Suppressor macrophage (primary cell): Measurements from ENCODE around the gene TXNRD3.

Source experiments
- DNase-seq, 4 experiments: peaks; one replicate each; pipeline ENCODE4 v3.0.0-alpha.2; 2020 to 2022

TXNRD3 gene

GRCh38 chr3:126671521-126671920, 16.6 kb upstream of the TXNRD3 start:
- DNase-seq = peak in 3 of 4 experiments; percentile 22 to 45 (median 31)

- DNase-seq = no peak
These were observed 13.8 kb upstream of the TXNRD3 start for GRCh38 chr3:126668450-126669401.

GRCh38 chr3:126667631-126668449, 12.9 kb upstream of the TXNRD3 start:
- no peak for DNase-seq

GRCh38 chr3:126666658-126667528, 12.0 kb upstream of the TXNRD3 start:
- no peak for DNase-seq

GRCh38 chr3:126665959-126666657, 11.2 kb upstream of the TXNRD3 start:
- no peak for DNase-seq

GRCh38 chr3:126665221-126665936, 10.5 kb upstream of the TXNRD3 start:
- no peak for DNase-seq

GRCh38 chr3:126664591-126665214, 9.8 kb upstream of the TXNRD3 start:
- DNase-seq = no peak

GRCh38 chr3:126663750-126664149, 8.8 kb upstream of the TXNRD3 start:
- no peak for DNase-seq

GRCh38 chr3:126663257-126663656, 8.3 kb upstream of the TXNRD3 start:
- no peak for DNase-seq

- peak; percentile 35 to 66 (median 62) for DNase-seq
These were observed 6.8 kb upstream of the TXNRD3 start for GRCh38 chr3:126661532-126662364.

GRCh38 chr3:126659915-126660886, 5.3 kb upstream of the TXNRD3 start:
- DNase-seq = no peak

GRCh38 chr3:126658584-126658983, 3.7 kb upstream of the TXNRD3 start:
- no peak for DNase-seq

GRCh38 chr3:126657901-126658300, 3.0 kb upstream of the TXNRD3 start:
- DNase-seq = no peak

- DNase-seq = peak in 3 of 4 experiments; percentile 26 to 49 (median 36)
These were observed 1.6 kb upstream of the TXNRD3 start for GRCh38 chr3:126656371-126657134.

GRCh38 chr3:126655887-126656286, 963 bp upstream of the TXNRD3 start:
- no peak for DNase-seq

- DNase-seq = no peak
These were observed 5.3 kb downstream of the TXNRD3 start for GRCh38 chr3:126649556-126650092.

GRCh38 chr3:126646674-126647073, 8.2 kb downstream of the TXNRD3 start:
- no peak for DNase-seq
